ENCODE results near the gene GHITM.
"Not testable (repeated sequence)": the region's sequence is repeated elsewhere in the genome, so short reads cannot be mapped to it uniquely, and the experiment has no call there.

GHITM gene

DNA sequence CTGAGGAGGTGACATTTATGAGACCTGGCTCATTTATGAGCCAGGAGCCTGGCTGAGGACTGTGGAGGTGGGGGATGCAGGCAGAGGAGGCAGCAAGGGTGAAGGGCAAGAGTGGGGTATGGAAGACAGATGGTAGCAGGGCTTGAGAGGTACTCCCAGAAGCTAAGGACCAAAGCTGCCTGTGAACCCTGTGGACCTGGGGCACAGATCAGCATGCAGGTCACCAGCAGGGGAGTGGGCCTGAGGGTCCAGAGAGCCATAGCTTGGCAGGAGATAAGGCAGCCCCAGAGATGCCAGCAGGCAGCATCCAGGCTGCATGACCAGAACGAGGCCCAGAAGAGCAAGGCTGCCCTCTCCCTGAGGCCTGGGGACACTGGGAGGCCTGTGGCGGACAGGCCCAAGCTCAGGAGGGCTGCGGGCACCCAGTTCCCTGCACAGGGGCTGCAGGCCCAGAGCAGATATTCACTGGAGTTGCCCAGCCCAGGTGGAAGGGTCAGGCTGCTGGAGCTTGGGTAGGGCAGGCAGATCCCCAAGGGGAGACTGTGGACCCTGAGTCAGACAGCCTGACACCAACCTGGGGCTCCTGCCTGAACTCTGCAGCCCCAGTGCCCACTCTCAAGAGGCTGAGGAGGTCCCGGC lies 37.6 kb downstream of the GHITM start:
- no peak for DNase-seq

DNA sequence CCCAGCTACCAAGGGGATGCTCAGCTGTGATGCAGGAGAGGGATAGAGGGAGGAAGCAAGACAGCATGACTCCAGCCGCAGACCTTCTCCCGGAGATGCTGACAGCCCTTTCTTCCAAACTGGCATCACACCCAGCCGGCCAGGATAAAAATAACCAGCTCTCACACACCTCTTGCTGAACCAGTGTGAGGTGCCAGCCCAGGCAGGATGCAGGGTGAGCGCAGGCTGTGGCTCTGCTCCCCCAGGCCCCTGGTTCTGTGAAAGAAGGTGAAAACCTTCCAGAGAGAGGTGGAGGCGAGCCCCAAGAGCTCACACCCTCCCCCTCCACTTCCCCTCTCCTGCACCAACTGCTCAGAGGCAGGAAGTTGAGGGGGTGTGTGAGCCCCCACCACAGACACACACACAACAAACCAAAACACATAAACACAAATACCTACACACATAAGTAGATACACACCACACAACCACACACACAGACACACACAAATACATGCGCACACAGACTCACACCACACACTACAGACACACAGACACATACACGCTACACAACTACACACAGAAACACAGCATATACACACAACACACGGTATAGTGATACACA lies 38.3 kb downstream of the GHITM start:
- DNase-seq = no peak

GRCh38 chr10:84178160-84178609 lies 38.9 kb downstream of the GHITM start:
- DNase-seq = no peak

DNA sequence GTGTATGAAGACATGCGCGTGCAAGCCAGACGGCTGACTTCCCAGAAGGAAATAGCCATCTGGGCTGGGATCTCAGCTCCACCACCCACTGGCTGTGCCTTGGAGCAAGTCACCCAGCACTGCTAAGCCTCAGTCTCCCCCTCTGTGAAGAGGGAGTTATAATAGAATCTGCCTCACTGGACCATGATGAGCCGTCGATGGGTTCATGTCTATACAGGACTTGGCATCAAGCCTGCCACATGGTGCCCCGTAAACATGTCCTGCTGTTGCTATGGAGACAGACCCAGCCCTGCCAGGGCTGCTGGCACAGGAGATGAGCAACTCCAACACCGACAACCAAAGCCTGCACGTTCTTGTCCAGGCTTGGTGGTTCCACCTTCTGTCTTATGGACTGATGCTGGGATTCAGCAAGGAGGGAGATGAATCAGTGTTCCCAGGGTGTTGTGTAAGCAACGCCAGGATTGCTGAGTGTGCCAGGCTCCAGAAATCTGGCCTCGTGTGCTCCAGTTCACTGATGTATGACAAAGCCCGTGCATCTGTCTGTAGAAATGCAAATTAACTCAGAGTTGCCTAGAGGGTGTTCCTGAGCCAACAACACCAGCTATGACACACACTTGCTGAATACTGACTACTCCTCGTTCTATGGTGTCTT lies 39.9 kb downstream of the GHITM start:
- DNase-seq = peak; percentile 96

GRCh38 chr10:84180386-84180785 lies 41.1 kb downstream of the GHITM start:
- not testable (repeated sequence) for DNase-seq

- DNase-seq = no peak
Observed at GRCh38 chr10:84181631-84182030, 42.3 kb downstream of the GHITM start.

GRCh38 chr10:84184517-84184916 lies 45.2 kb downstream of the GHITM start:
- no peak for DNase-seq

GRCh38 chr10:84185526-84186175 lies 46.3 kb downstream of the GHITM start:
- peak; percentile 30 for DNase-seq

DNA sequence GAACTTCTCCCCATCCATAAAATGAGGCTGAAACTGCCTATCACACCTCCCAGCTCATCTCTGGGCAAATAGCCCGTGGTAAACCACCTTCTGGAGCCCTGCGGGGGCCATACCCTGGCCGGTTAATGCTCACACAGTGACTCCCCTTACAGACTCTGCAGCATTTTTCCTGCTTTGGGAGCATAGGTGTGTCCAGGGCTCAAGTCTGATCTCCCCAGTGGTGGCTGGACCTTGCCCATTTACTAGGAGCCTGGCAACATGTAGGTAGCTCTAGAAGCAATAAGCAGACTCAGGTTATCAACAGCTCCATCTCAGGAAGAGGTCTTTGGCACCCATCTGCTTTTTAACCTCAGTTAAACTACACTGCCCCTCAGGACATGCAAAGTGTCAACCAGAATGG lies 49.5 kb downstream of the GHITM start:
- DNase-seq = no peak

DNA sequence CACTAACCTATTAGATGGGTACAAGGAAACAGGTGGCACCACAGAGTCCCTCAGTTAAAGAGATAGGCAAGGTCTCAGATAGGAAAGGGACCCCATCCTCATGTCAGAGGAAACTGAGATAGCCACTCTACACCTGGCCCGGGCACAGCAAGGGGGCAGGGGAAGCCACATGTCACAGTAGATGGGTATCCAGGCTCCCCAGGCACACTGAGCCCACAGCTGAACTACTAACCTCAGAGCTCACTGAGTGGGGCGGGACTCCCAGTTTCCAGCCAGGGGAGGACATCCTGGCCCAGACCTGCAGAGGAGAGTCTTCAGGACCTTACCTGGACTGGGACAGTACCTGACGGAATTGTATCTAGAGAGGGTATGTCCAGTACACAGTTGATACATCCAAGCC lies 51.3 kb downstream of the GHITM start:
- no peak for DNase-seq

DNA sequence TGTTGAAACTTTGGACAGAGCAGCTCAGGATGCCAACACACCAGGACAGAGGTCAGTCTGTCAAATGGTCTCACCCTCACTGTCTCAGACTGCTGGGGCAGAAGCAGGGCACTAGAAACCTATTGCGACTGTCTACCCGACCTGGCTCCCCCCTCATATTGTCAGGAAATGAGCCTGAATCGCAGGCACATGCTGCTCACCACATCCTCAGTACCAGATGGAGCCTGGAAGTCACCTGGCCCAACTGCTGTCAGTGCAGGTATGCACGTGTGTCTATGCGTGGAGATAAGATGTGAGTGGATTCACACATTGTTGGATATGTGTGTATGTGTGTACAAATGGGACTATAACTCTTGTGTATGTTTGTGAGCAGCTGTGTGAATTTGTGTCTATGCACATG lies 51.8 kb downstream of the GHITM start:
- DNase-seq = no peak

DNA sequence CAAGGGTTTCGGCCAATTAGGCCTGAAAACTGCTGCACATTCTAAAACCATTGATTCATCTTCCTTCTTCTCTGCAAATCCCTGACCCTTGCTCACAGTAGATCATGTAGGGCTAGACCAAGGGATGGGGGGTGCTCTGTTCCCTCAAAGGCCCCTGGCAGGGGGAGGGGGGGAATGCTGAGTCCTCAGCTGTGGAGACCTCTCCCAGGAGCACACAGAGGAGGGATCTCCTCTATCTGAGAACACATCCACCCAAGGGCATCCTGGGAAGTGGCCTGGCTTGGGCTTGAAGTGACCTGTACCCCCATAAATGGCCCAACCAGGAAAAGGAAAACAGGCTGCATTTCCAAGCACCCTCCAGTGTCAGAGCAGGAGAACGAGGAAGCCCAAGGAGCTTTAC lies 54.0 kb downstream of the GHITM start:
- DNase-seq = no peak

DNA sequence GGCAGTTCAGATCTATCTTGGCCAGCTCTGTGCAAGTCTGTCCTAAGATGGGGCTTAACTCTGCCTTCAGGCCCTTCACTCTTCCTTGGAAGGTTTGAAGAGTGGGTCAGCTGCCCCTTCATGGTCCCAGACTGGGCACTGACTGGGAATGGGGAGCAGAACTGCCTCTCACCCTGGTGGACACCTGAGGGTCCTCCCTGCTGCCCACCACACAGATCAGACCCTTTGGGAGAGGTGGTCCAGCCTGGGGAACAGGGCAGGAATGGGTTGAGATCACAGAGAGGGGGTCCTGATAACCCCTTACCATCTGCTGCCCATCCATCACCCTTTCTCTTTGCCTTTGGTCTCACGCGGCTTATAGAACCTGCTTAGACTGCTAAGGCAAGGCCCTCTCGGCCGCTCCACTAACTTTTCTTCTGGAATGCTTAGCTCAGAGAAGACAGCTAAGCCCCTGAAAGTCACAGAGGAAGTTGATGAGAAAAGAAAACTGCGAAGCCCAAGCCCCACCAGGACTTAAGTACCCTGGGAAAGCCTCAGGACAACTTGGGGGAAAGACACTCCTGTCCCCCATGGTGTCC lies 54.6 kb downstream of the GHITM start:
- DNase-seq = no peak

DNA sequence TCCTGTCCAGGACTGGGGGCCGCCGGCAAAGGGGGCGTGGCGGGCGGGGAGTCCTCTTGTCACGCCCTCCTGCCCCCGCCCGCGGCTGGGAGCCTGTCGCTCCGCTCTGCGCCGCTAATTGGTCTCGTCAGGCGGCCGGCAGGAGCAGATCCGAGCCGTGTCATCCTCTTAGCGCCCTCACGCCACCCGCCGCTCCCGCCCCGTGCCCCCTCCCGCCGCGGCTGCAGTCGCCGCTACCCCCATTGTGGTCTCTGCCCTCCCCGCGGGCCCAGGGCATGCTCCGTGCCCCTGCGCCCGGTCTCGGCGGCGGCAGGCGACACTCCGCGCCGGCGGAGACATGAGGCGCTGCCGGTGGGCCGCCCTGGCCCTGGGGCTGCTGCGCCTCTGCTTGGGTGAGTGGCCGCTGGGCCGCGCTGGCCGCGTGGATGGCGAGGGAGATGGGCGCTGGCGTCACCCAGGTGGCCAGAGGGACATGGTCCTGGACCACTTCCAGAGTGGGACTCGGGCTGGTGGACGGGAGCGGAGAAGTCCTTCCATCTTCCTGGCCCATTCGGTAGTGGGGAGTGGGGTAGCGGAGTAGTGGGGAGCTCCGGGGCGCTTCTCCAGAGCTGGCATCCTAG lies 55.2 kb downstream of the GHITM start, which contains the start of gene CDHR1:
Gene CDHR1 (plus strand): TSS at position 114 of the 620 bp plus-strand sequence. CDS start 224 bp downstream, at position 338.
- peak; percentile 26 for DNase-seq

GRCh38 chr10:84195044-84195830 lies 55.9 kb downstream of the GHITM start:
- no peak for DNase-seq

- DNase-seq = no peak
Observed at GRCh38 chr10:84196083-84196482, 56.8 kb downstream of the GHITM start.

- no peak for DNase-seq
Observed at GRCh38 chr10:84196941-84197340, 57.6 kb downstream of the GHITM start.

DNA sequence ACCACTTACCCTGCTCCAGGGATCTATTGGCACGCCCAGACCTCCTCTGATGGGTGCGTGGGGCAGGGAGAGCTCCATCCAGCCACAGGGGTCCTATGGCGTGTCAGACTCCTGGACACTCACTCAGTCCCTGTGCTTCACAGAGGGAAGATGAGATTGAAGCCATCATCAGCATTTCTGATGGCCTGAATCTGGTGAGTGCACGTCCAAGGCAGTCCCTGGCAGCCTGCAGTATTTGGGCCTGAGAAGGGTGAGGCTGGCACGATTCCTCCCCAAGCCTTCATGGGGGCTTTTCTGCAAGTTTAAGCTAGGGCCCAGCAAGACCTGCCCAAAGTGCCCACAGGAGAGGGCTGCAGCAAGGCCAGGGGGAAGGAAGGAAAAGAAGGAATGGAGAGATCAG lies 58.3 kb downstream of the GHITM start:
- no peak for DNase-seq

DNA sequence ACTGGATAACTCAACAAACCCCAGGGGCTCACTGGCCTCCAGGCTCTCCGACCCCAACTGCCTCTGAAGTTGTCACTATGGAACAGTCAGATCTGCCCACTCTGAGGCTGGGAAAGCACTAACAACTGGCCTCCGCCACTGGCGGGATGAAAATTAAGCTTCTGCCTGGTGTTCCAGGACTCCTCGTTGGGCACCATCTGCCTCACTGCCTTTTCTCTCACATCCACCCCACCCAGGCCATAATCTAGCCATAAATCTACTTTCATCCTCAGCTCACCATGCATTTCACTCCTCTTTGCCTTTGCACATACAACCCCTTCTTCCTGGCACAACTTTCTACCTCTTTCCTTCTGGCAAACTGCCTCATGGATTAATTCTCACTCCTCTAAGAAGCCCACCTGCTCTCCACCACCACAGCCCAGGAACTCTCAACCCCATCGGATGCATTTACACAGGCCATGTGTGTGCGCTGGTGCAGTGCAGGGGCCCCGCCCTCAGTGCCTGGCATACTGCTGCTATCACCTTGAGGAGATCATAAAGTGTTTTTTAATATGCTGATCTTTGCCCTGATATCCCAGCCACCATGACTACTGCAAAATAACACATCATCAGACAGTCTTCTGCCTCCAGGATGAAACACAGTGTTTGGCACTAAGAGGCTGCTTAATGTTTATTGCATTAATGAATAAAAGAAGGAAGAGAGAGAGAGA lies 59.1 kb downstream of the GHITM start:
- DNase-seq = no peak

DNA sequence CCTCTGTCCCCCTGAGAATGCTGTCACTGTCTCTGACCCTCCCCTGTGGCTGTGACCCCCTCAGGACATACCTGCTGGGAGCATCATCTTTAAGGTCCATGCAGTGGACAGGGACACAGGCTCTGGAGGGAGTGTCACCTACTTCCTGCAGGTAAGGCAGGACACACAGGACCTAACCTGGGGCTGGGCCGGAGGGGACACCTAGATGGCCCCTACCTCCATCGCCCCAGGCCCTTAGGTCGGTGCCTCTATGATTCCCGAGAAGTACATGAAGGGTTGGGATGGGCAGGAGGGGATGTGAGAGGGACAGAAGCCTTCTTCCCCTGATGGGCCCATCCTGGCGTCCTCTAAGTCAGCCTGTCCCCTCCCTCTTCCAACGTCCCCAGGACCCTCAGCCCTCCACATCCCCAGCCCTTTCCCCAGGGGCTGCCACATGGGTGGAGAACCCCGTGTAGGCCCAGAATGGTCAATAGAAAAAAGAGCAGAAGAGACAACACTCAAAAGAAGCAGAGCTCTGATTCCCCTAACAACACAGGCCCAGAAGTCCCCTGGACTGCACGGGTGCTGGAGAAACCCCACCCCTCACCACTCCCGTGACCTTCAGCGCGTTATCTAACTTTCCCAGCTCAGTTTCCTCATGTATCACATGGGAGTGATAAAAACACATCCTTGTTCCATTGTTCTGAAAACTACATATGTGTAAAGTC lies 61.4 kb downstream of the GHITM start:
- DNase-seq = no peak

DNA sequence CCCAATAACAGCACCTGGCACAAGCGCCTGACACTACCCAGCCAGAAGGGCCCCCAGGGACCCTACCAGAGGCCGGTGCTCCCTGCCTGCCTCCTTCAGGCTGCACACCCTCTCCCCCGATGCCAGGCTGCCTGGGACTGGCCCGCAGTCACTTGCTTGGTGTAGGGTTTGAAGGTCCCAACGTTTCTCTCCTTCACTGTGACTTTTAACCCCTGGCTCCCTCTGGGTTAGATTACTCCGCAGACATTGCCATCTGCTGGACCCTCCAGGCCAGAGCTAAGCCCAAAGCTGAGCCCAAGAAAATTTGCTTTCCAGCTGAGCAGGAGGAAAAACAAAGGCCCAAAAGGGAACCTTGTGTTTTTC lies 61.9 kb downstream of the GHITM start:
- no peak for DNase-seq
